A673 (cell line): Measurements from ENCODE around the gene JMJD1C. TPM values are rescaled to one million over a fixed set of nuclear protein-coding genes. Genes with fewer than 3 reads are reported as not detected.

Experiments used
- BruUV-seq: library from RNA; stranded (reverse); fragments of 400-500 nt; replicated peaks from 2 replicates; lab custom pipeline; 2021; lab: Mats Ljungman, UMichigan
- CTCF ChIA-PET: fragments of 300-600 bp; sonication (Branson Sonifier 250); formaldehyde crosslinking; loops from one replicate; lab custom pipeline; 2022; ENCODE audit warnings: antibody characterized with exemption; lab: Charles Lee
- POLR2A ChIA-PET: fragments of 300-600 bp; sonication (Branson Sonifier 250); formaldehyde crosslinking; loops from one replicate; lab custom pipeline; 2022; ENCODE audit warnings: antibody characterized with exemption; ENCODE audit not compliant: low non-redundant PET; lab: Charles Lee
- DNase-seq: peaks from one replicate; pipeline ENCODE4 v3.0.0-alpha.2; 2015; ENCODE audit warnings: low spot score
- H3K27ac ChIP-seq: fragments of 200-600 bp; sonication (generic); 2 replicates; pipeline ENCODE4 v1.5.1; 2016; ENCODE audit warnings: mixed run types, low read depth, mild to moderate bottlenecking, mixed read lengths, antibody characterized with exemption, low read length; ENCODE audit not compliant: poor library complexity, severe bottlenecking
- H3K27me3 ChIP-seq: fragments of 200-600 bp; sonication (generic); replicated peaks from 2 replicates; pipeline ENCODE4 v1.6.1; 2017; ENCODE audit warnings: mixed run types, low read depth, mild to moderate bottlenecking, mixed read lengths, antibody characterized with exemption, low read length; ENCODE audit not compliant: insufficient read depth, poor library complexity
- H3K36me3 ChIP-seq: fragments of 200-600 bp; sonication (generic); 2 replicates; pipeline ENCODE4 v1.6.1; 2016; ENCODE audit warnings: mixed run types, mild to moderate bottlenecking, mixed read lengths, antibody characterized with exemption, low read length; ENCODE audit not compliant: insufficient read depth, poor library complexity, severe bottlenecking
- H3K4me1 ChIP-seq: fragments of 200-600 bp; sonication (generic); 2 replicates; pipeline ENCODE4 v1.6.1; 2017; ENCODE audit warnings: mixed run types, mild to moderate bottlenecking, mixed read lengths, antibody characterized with exemption, low read length; ENCODE audit not compliant: insufficient read depth, poor library complexity, severe bottlenecking
- H3K4me3 ChIP-seq: fragments of 200-600 bp; sonication (generic); 2 replicates; pipeline ENCODE4 v1.5.1; 2016; ENCODE audit warnings: low read depth, mixed run types, mild to moderate bottlenecking, mixed read lengths, low read length; ENCODE audit not compliant: poor library complexity, severe bottlenecking
- H3K9me3 ChIP-seq: fragments of 200-600 bp; sonication (generic); 2 replicates; pipeline ENCODE4 v1.6.1; 2016; ENCODE audit warnings: mixed run types, low read depth, mild to moderate bottlenecking, mixed read lengths, antibody characterized with exemption, low read length; ENCODE audit not compliant: poor library complexity, severe bottlenecking
- CTCF ChIP-seq: fragments of 300-800, 200-600 bp; sonication (generic); conservative IDR thresholded peaks from 2 replicates; pipeline ENCODE4 v1.5.1; 2017; ENCODE audit warnings: low read depth, mild to moderate bottlenecking, antibody characterized with exemption, low read length, moderate library complexity, mixed read lengths
- EZH2 ChIP-seq: fragments of 200-600 bp; sonication (generic); IDR thresholded peaks from 2 replicates; pipeline ENCODE4 v1.6.1; 2017; ENCODE audit warnings: borderline replicate concordance, low read depth, mild to moderate bottlenecking, mixed read lengths, antibody characterized with exemption, low read length; ENCODE audit not compliant: poor library complexity, severe bottlenecking
- intact Hi-C: fragments of 100-400 bp; cut with micrococcal nuclease; formaldehyde crosslinking; loops from one replicate; pipeline ENCODE4 v1.10.0; 2022; ENCODE audit not compliant: unreplicated experiment
- total RNA-seq: library from RNA; stranded (reverse); gene quantifications from 2 replicates; pipeline ENCODE4 v1.2.3, GENCODE V29; 2021

The JMJD1C gene
- total RNA-seq, 1 experiment from 2014 or later = 71.4 TPM

- POLR2A ChIA-PET = no interaction called here
- Histone ChIP-seq H3K36me3 (peaks cover 5% of the 10 kb centered on the region), H3K27me3 (no peaks in the 10 kb centered on the region), H3K4me1 (peaks cover 17% of the 10 kb centered on the region), H3K9me3 (no peaks in the 10 kb centered on the region), H3K27ac (no peak overlapping the region), H3K4me3 (no peak overlapping the region)
- intact Hi-C loops = loop anchor here (5.0 kb wide), 1 partner anchor 1880 kb away; no protein-coding TSS in a partner anchor
- no peak for TF ChIP-seq EZH2
- TF ChIP-seq CTCF = no peak
- DNase-seq = no peak
- CTCF ChIA-PET = no interaction called here
- BruUV-seq = no TSS peak
Observed at GRCh38 chr10:63497321-63497720, 31.5 kb upstream of the JMJD1C start.

GRCh38 chr10:63496561-63496960 is 30.8 kb upstream of the JMJD1C start:
- Histone ChIP-seq H3K4me3 (no peak overlapping the region), H3K4me1 (peaks cover 23% of the 10 kb centered on the region), H3K36me3 (peaks cover 5% of the 10 kb centered on the region), H3K27me3 (no peaks in the 10 kb centered on the region), H3K9me3 (no peaks in the 10 kb centered on the region), H3K27ac (no peak overlapping the region)
- ChIA-PET CTCF (no interaction called here), POLR2A (no interaction called here)
- no TSS peak for BruUV-seq
- TF ChIP-seq CTCF (no peak), EZH2 (no peak)
- intact Hi-C loops = loop anchor here (5.0 kb wide), 1 partner anchor 1879 kb away; no protein-coding TSS in a partner anchor
- DNase-seq = no peak

- Histone ChIP-seq H3K27ac (no peak overlapping the region), H3K4me3 (no peak overlapping the region), H3K27me3 (no peaks in the 10 kb centered on the region), H3K36me3 (peaks cover 5% of the 10 kb centered on the region), H3K4me1 (peaks cover 29% of the 10 kb centered on the region), H3K9me3 (peaks cover 2% of the 10 kb centered on the region)
- BruUV-seq = no TSS peak
- DNase-seq = no peak
- TF ChIP-seq EZH2 (no peak), CTCF (no peak)
- intact Hi-C loops = loop anchor here (5.0 kb wide), 1 partner anchor 1878 kb away; no protein-coding TSS in a partner anchor
- POLR2A ChIA-PET = interaction anchor here (0.6 kb wide), 1 partner anchor 10 kb away, joined by 3 read pairs; no protein-coding TSS in a partner anchor
- CTCF ChIA-PET = no interaction called here
Observed at GRCh38 chr10:63494951-63495350, 29.2 kb upstream of the JMJD1C start.
